HEK293 (cell line): ENCODE results near the gene SH3BGRL.

Experiments
- CTCF ChIA-PET: fragments of 350-600 bp; formaldehyde crosslinking; extraction: SDS; loops from one replicate; lab custom pipeline; 2021; ENCODE audit warnings: antibody characterized with exemption; lab: Yijun Ruan, JAX
- POLR2A ChIA-PET: fragments of 300-600 bp; formaldehyde crosslinking; extraction: SDS; loops from one replicate; lab custom pipeline; 2020; ENCODE audit warnings: antibody characterized with exemption, inconsistent platforms; lab: Yijun Ruan, JAX
- H3K27ac ChIP-seq: fragments of 200-500 bp; sonication (Bioruptor generic); 2 replicates; pipeline ENCODE4 v1.5.1; 2014; ENCODE audit warnings: low read depth, low read length, control low read depth, inconsistent platforms; ENCODE audit errors: extremely low read depth
- H3K36me3 ChIP-seq, 2 experiments: fragments of 200-500 bp in 1 of 2; sonication (Bioruptor generic) in 1 of 2; 1 replicate in 1 of 2; 2 replicates in 1 of 2; pipeline ENCODE4 v1.5.1; 2014 to 2017; ENCODE audit warnings: inconsistent platforms in 2 of 2, low read length in 2 of 2; ENCODE audit not compliant: control insufficient read depth in 2 of 2, insufficient read depth in 1 of 2
- H3K4me1 ChIP-seq: fragments of 200-500 bp; sonication (Bioruptor generic); 2 replicates; pipeline ENCODE4 v1.5.1; 2014; ENCODE audit warnings: mild to moderate bottlenecking, low read length, inconsistent platforms; ENCODE audit not compliant: control insufficient read depth, insufficient read depth
- H3K4me3 ChIP-seq: 2 replicates; pipeline ENCODE4 v1.5.1; 2011; ENCODE audit warnings: low read depth, mild to moderate bottlenecking, control low read depth, low read length, moderate library complexity
- H3K9me3 ChIP-seq: fragments of 200-500 bp; sonication (Bioruptor generic); 2 replicates; pipeline ENCODE4 v1.5.1; 2014; ENCODE audit warnings: low read depth, low read length, inconsistent platforms; ENCODE audit not compliant: control insufficient read depth, insufficient read depth
- GLI4 ChIP-seq: fragments of 450-650 bp; formaldehyde crosslinking; IDR thresholded peaks from 2 replicates; pipeline ENCODE4 v1.5.1; 2016; ENCODE audit warnings: missing biosample characterization, missing genetic modification characterization
- HOXD13 ChIP-seq: sonication (generic); formaldehyde crosslinking; IDR thresholded peaks from 2 replicates; pipeline ENCODE4 v1.8.0; 2022; ENCODE audit warnings: missing genetic modification reagents, borderline replicate concordance
- KLF1 ChIP-seq: fragments of 450-650 bp; formaldehyde crosslinking; IDR thresholded peaks from 2 replicates; pipeline ENCODE4 v1.5.1; 2016; ENCODE audit warnings: missing biosample characterization, missing genetic modification characterization
- KLF16 ChIP-seq: fragments of 450-650 bp; formaldehyde crosslinking; IDR thresholded peaks from 2 replicates; pipeline ENCODE4 v1.5.1; 2017; ENCODE audit warnings: missing biosample characterization, missing genetic modification characterization
- REPIN1 ChIP-seq: fragments of 450-650 bp; formaldehyde crosslinking; IDR thresholded peaks from 2 replicates; pipeline ENCODE4 v1.5.1; 2017; ENCODE audit warnings: missing biosample characterization, missing genetic modification characterization, low read depth
- ZBTB17 ChIP-seq: fragments of 450-650 bp; formaldehyde crosslinking; IDR thresholded peaks from 2 replicates; pipeline ENCODE4 v1.5.1; 2016; ENCODE audit warnings: missing biosample characterization, missing genetic modification characterization
- ZFP41 ChIP-seq: fragments of 450-650 bp; formaldehyde crosslinking; IDR thresholded peaks from 2 replicates; pipeline ENCODE4 v1.5.1; 2016; ENCODE audit warnings: missing biosample characterization, missing genetic modification characterization, borderline replicate concordance
- ZNF112 ChIP-seq: fragments of 450-650 bp; formaldehyde crosslinking; IDR thresholded peaks from 2 replicates; pipeline ENCODE4 v1.5.0; 2017; ENCODE audit warnings: missing biosample characterization, missing genetic modification characterization
- ZNF114 ChIP-seq: fragments of 450-650 bp; formaldehyde crosslinking; IDR thresholded peaks from 2 replicates; pipeline ENCODE4 v1.5.0; 2017; ENCODE audit warnings: missing biosample characterization, missing genetic modification characterization
- ZNF157 ChIP-seq: fragments of 450-650 bp; formaldehyde crosslinking; IDR thresholded peaks from 2 replicates; pipeline ENCODE4 v1.5.1; 2016; ENCODE audit warnings: missing biosample characterization, missing genetic modification characterization
- ZNF223 ChIP-seq: fragments of 450-650 bp; formaldehyde crosslinking; IDR thresholded peaks from 2 replicates; pipeline ENCODE4 v1.5.1; 2016; ENCODE audit warnings: missing biosample characterization, missing genetic modification characterization
- ZNF473 ChIP-seq: fragments of 450-650 bp; formaldehyde crosslinking; IDR thresholded peaks from 2 replicates; pipeline ENCODE4 v1.5.1; 2017; ENCODE audit warnings: missing biosample characterization, missing genetic modification characterization
- ZNF510 ChIP-seq: fragments of 450-650 bp; formaldehyde crosslinking; IDR thresholded peaks from 2 replicates; pipeline ENCODE4 v1.5.1; 2018; ENCODE audit warnings: mild to moderate bottlenecking, missing genetic modification characterization, missing biosample characterization; ENCODE audit not compliant: insufficient replicate concordance
- ZNF529 ChIP-seq: fragments of 450-650 bp; formaldehyde crosslinking; IDR thresholded peaks from 2 replicates; pipeline ENCODE4 v1.5.1; 2017; ENCODE audit warnings: missing genetic modification characterization, missing biosample characterization; ENCODE audit not compliant: insufficient replicate concordance
- ZNF555 ChIP-seq: fragments of 450-650 bp; formaldehyde crosslinking; conservative IDR thresholded peaks from 2 replicates; pipeline ENCODE4 v1.5.1; 2017; ENCODE audit warnings: missing biosample characterization, mild to moderate bottlenecking, missing genetic modification characterization, inconsistent platforms
- ZNF571 ChIP-seq: fragments of 450-650 bp; formaldehyde crosslinking; IDR thresholded peaks from 2 replicates; pipeline ENCODE4 v1.5.0; 2017; ENCODE audit warnings: missing biosample characterization, missing genetic modification characterization
- ZNF585B ChIP-seq: fragments of 450-650 bp; formaldehyde crosslinking; IDR thresholded peaks from 2 replicates; pipeline ENCODE4 v1.5.1; 2016; ENCODE audit warnings: missing biosample characterization, missing genetic modification characterization
- ZNF596 ChIP-seq: fragments of 450-650 bp; IDR thresholded peaks from 2 replicates; pipeline ENCODE4 v1.5.0; 2018; ENCODE audit warnings: missing biosample characterization, mild to moderate bottlenecking, missing genetic modification characterization, moderate library complexity
- ZNF600 ChIP-seq: fragments of 450-650 bp; formaldehyde crosslinking; IDR thresholded peaks from 2 replicates; pipeline ENCODE4 v1.5.1; 2016; ENCODE audit warnings: missing biosample characterization, missing genetic modification characterization
- ZNF660 ChIP-seq: fragments of 450-650 bp; IDR thresholded peaks from 2 replicates; pipeline ENCODE4 v1.5.1; 2018; ENCODE audit warnings: missing biosample characterization, mild to moderate bottlenecking, missing genetic modification characterization
- ZNF664 ChIP-seq: fragments of 450-650 bp; formaldehyde crosslinking; IDR thresholded peaks from 2 replicates; pipeline ENCODE4 v1.5.1; 2016; ENCODE audit warnings: missing biosample characterization, missing genetic modification characterization
- ZNF791 ChIP-seq: fragments of 450-650 bp; formaldehyde crosslinking; IDR thresholded peaks from 2 replicates; pipeline ENCODE4 v1.5.1; 2016; ENCODE audit warnings: missing biosample characterization, missing genetic modification characterization
- TF ChIP-seq, protein P1 (sequence below): fragments of 450-650 bp; formaldehyde crosslinking; IDR thresholded peaks from 2 replicates; pipeline ENCODE4 v1.5.1; 2016; ENCODE audit warnings: missing biosample characterization, missing genetic modification characterization
- TF ChIP-seq, protein P2 (sequence below): fragments of 450-650 bp; formaldehyde crosslinking; IDR thresholded peaks from 2 replicates; pipeline ENCODE4 v1.5.1; 2017; ENCODE audit warnings: missing biosample characterization, missing genetic modification characterization
- TF ChIP-seq, protein P3 (sequence below): fragments of 450-650 bp; formaldehyde crosslinking; IDR thresholded peaks from 2 replicates; pipeline ENCODE4 v1.5.1; 2016; ENCODE audit warnings: missing biosample characterization, missing genetic modification characterization, low read depth
- TF ChIP-seq, protein P4 (sequence below): fragments of 450-650 bp; formaldehyde crosslinking; IDR thresholded peaks from 2 replicates; pipeline ENCODE4 v1.5.1; 2017; ENCODE audit warnings: missing biosample characterization, missing genetic modification characterization
- TF ChIP-seq, protein P5 (sequence below): fragments of 450-650 bp; formaldehyde crosslinking; IDR thresholded peaks from 2 replicates; pipeline ENCODE4 v1.5.1; 2016; ENCODE audit warnings: missing biosample characterization, missing genetic modification characterization

SH3BGRL gene

DNA sequence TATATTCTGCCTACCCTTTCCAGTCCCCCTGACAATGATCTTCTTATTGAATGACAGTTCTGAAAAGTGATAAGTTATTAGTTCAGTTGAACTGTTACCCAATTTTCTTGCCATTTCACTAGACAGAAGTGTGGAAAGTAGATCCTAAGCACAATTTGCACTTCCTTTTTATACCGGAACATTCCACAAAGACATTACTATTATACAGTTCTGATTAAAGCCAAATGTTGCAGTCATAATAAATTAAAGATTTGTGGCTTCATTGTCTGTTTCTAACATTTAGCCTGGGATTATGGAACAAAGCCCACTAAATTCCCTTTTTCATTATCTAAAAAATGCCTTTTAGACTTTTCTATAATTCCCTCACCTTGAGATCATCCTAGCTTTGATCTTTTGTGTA is 13.8 kb downstream of the SH3BGRL start:
- CTCF ChIA-PET, result no interaction called here
- no peaks in the 10 kb centered on the region; the same call in 1 of the 2 replicates for H3K9me3 ChIP-seq
- no peak for TF ChIP-seq ZNF473 (tag by site-specific recombination)
- TF ChIP-seq ZNF510 (tag by site-specific recombination), result no peak
- TF ChIP-seq ZNF596, result no peak
- no peak for TF ChIP-seq ZNF585B (tag by site-specific recombination)
- no peak for TF ChIP-seq ZNF555
- TF ChIP-seq ZNF571 (tag by site-specific recombination), result no peak
- TF ChIP-seq ZNF529 (tag by site-specific recombination), result no peak
- no peak for TF ChIP-seq ZFP41 (tag by site-specific recombination)
- no peak for TF ChIP-seq ZBTB17 (tag by site-specific recombination)
- TF ChIP-seq, protein P1, sequence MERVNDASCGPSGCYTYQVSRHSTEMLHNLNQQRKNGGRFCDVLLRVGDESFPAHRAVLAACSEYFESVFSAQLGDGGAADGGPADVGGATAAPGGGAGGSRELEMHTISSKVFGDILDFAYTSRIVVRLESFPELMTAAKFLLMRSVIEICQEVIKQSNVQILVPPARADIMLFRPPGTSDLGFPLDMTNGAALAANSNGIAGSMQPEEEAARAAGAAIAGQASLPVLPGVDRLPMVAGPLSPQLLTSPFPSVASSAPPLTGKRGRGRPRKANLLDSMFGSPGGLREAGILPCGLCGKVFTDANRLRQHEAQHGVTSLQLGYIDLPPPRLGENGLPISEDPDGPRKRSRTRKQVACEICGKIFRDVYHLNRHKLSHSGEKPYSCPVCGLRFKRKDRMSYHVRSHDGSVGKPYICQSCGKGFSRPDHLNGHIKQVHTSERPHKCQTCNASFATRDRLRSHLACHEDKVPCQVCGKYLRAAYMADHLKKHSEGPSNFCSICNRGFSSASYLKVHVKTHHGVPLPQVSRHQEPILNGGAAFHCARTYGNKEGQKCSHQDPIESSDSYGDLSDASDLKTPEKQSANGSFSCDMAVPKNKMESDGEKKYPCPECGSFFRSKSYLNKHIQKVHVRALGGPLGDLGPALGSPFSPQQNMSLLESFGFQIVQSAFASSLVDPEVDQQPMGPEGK (tag by site-specific recombination), result no peak
- TF ChIP-seq, protein P2, sequence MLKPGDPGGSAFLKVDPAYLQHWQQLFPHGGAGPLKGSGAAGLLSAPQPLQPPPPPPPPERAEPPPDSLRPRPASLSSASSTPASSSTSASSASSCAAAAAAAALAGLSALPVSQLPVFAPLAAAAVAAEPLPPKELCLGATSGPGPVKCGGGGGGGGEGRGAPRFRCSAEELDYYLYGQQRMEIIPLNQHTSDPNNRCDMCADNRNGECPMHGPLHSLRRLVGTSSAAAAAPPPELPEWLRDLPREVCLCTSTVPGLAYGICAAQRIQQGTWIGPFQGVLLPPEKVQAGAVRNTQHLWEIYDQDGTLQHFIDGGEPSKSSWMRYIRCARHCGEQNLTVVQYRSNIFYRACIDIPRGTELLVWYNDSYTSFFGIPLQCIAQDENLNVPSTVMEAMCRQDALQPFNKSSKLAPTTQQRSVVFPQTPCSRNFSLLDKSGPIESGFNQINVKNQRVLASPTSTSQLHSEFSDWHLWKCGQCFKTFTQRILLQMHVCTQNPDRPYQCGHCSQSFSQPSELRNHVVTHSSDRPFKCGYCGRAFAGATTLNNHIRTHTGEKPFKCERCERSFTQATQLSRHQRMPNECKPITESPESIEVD (tag by site-specific recombination), result no peak
- TF ChIP-seq GLI4, result no peak
- TF ChIP-seq ZNF664 (tag by site-specific recombination), result no peak
- TF ChIP-seq, all 188 proteins: peak for 0
- Histone ChIP-seq H3K4me3 (no peak overlapping the region), H3K4me1 (no peaks in the 10 kb centered on the region), H3K27ac (no peak overlapping the region), H3K36me3 (no peaks in the 10 kb centered on the region; a peak in 1 of 3 replicates)
- POLR2A ChIA-PET, result no interaction called here

DNA sequence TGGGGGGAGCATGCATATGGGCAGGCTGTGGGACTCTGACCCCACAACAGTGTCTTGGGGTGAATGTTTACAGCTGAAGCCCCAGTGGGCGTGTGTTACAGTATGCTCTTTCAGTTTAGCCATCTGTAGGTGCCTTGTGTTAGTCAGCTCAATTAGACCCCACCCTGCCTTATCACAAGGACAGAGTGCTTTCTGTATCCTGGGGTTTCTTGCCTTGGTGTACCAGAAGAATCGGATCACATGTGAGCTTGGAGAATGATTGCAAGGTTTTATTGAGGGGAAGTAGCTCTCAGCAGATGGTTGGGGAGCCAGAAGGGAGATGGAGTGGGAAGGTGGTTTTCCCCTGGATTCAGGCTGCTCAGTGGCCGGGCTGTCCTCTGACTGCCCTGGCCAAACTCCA is 27.3 kb downstream of the SH3BGRL start:
- H3K9me3 ChIP-seq, result peaks cover 2% of the 10 kb centered on the region; the same call in 1 of the 2 replicates
- no peaks in the 10 kb centered on the region for H3K36me3 ChIP-seq
- CTCF ChIA-PET, result interaction anchor here (0.7 kb wide), 1 partner anchor 70 kb away, joined by 3 read pairs; no protein-coding TSS in a partner anchor
- H3K4me3 ChIP-seq, result no peak overlapping the region
- POLR2A ChIA-PET, result no interaction called here
- no peak for TF ChIP-seq KLF16
- TF ChIP-seq, protein P3, sequence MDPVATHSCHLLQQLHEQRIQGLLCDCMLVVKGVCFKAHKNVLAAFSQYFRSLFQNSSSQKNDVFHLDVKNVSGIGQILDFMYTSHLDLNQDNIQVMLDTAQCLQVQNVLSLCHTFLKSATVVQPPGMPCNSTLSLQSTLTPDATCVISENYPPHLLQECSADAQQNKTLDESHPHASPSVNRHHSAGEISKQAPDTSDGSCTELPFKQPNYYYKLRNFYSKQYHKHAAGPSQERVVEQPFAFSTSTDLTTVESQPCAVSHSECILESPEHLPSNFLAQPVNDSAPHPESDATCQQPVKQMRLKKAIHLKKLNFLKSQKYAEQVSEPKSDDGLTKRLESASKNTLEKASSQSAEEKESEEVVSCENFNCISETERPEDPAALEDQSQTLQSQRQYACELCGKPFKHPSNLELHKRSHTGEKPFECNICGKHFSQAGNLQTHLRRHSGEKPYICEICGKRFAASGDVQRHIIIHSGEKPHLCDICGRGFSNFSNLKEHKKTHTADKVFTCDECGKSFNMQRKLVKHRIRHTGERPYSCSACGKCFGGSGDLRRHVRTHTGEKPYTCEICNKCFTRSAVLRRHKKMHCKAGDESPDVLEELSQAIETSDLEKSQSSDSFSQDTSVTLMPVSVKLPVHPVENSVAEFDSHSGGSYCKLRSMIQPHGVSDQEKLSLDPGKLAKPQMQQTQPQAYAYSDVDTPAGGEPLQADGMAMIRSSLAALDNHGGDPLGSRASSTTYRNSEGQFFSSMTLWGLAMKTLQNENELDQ (tag by site-specific recombination), result no peak
- no peak for TF ChIP-seq HOXD13 (CRISPR knock-in tag)
- no peak for TF ChIP-seq KLF1 (tag by site-specific recombination)
- no peak for TF ChIP-seq ZNF114 (tag by site-specific recombination)
- TF ChIP-seq ZNF223 (tag by site-specific recombination), result no peak
- TF ChIP-seq, protein P4, sequence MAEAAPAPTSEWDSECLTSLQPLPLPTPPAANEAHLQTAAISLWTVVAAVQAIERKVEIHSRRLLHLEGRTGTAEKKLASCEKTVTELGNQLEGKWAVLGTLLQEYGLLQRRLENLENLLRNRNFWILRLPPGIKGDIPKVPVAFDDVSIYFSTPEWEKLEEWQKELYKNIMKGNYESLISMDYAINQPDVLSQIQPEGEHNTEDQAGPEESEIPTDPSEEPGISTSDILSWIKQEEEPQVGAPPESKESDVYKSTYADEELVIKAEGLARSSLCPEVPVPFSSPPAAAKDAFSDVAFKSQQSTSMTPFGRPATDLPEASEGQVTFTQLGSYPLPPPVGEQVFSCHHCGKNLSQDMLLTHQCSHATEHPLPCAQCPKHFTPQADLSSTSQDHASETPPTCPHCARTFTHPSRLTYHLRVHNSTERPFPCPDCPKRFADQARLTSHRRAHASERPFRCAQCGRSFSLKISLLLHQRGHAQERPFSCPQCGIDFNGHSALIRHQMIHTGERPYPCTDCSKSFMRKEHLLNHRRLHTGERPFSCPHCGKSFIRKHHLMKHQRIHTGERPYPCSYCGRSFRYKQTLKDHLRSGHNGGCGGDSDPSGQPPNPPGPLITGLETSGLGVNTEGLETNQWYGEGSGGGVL (tag by site-specific recombination), result no peak
- TF ChIP-seq ZNF791 (tag by site-specific recombination), result no peak
- TF ChIP-seq ZNF660 (tag by site-specific recombination), result no peak
- TF ChIP-seq ZNF112 (tag by site-specific recombination), result no peak
- TF ChIP-seq, protein P5, sequence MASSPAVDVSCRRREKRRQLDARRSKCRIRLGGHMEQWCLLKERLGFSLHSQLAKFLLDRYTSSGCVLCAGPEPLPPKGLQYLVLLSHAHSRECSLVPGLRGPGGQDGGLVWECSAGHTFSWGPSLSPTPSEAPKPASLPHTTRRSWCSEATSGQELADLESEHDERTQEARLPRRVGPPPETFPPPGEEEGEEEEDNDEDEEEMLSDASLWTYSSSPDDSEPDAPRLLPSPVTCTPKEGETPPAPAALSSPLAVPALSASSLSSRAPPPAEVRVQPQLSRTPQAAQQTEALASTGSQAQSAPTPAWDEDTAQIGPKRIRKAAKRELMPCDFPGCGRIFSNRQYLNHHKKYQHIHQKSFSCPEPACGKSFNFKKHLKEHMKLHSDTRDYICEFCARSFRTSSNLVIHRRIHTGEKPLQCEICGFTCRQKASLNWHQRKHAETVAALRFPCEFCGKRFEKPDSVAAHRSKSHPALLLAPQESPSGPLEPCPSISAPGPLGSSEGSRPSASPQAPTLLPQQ (tag by site-specific recombination), result no peak
- TF ChIP-seq ZNF157, result no peak
- no peak for TF ChIP-seq ZNF600 (tag by site-specific recombination)
- TF ChIP-seq REPIN1 (tag by site-specific recombination), result no peak
- H3K4me1 ChIP-seq, result no peaks in the 10 kb centered on the region
- no peak overlapping the region for H3K27ac ChIP-seq
